ENCODE data around the gene AARS2.
"Not testable (repeated sequence)": the region's sequence is repeated elsewhere in the genome, so short reads cannot be mapped to it uniquely, and the experiment has no call there.

Gene AARS2

GRCh38 chr6:44315951-44316350 lies 2.8 kb upstream of the AARS2 start:
- 73% methylated on average over 3 of the region's 5 CpGs for WGBS
- Histone ChIP-seq H3K79me1 (replicated peaks; ENCODE audit: low read length, poor library complexity, severe bottlenecking) (peaks cover 11% of the 10 kb centered on the region), H3K9me3 (ENCODE audit: control insufficient read depth, low read length) (peaks cover 6% of the 10 kb centered on the region), H2BK15ac (ENCODE audit: low read depth, poor library complexity, severe bottlenecking) (no peak overlapping the region), H3K4ac (ENCODE audit: low read depth in 1 of 2, low read length in 2 of 2) (no peak overlapping the region), H2BK12ac (ENCODE audit: low read length in 2 of 2) (no peak overlapping the region), H2BK120ac (ENCODE audit: low read depth, low read length) (no peak overlapping the region), H3K27me3 (ENCODE audit: control insufficient read depth in 1 of 2, insufficient read depth in 1 of 2, low read length in 2 of 2) (peaks cover 29 to 50% of the 10 kb centered on the region in 2 experiments), H4K8ac (ENCODE audit: low read length) (no peak overlapping the region), H4K91ac (ENCODE audit: low read length) (no peak overlapping the region), H3K4me3 (ENCODE audit: insufficient read depth in 1 of 2, low read depth in 1 of 2, low read length in 2 of 2) (no peak overlapping the region), H3K36me3 (ENCODE audit: control insufficient read depth in 1 of 2, insufficient read depth in 2 of 2, low read depth in 1 of 2, low read length in 2 of 2) (peaks cover 6 to 11% of the 10 kb centered on the region in 2 experiments), H3K9ac (ENCODE audit: low read length) (no peak overlapping the region), H3K27ac (ENCODE audit: low read length, poor library complexity, severe bottlenecking) (no peak overlapping the region), H3K4me2 (ENCODE audit: low read length, poor library complexity, severe bottlenecking) (no peak overlapping the region), H2BK5ac (ENCODE audit: low read depth, low read length, poor library complexity, severe bottlenecking) (no peak overlapping the region), H3K4me1 (ENCODE audit: control insufficient read depth, insufficient read depth, low read depth, low read length) (peaks cover 4% of the 10 kb centered on the region), H3K18ac (ENCODE audit: low read depth in 1 of 2, low read length in 2 of 2) (no peak overlapping the region), H3K23ac (ENCODE audit: low read length in 2 of 2) (no peak overlapping the region), H3K14ac (ENCODE audit: low read length in 2 of 2) (no peak overlapping the region), H2AFZ (ENCODE audit: low read depth, low read length) (no peak overlapping the region), H2AK5ac (ENCODE audit: low read length, severe bottlenecking) (no peak overlapping the region)
- no peak for DNase-seq

GRCh38 chr6:44315516-44315915 lies 2.4 kb upstream of the AARS2 start:
- Histone ChIP-seq H3K4me1 (ENCODE audit: control insufficient read depth, insufficient read depth, low read depth, low read length) (peaks cover 4% of the 10 kb centered on the region), H2BK12ac (ENCODE audit: low read length in 2 of 2) (no peak overlapping the region), H3K79me1 (replicated peaks; ENCODE audit: low read length, poor library complexity, severe bottlenecking) (peaks cover 14% of the 10 kb centered on the region), H3K27me3 (ENCODE audit: control insufficient read depth in 1 of 2, insufficient read depth in 1 of 2, low read length in 2 of 2) (peaks cover 28 to 45% of the 10 kb centered on the region in 2 experiments), H2BK120ac (ENCODE audit: low read depth, low read length) (no peak overlapping the region), H3K14ac (ENCODE audit: low read length in 2 of 2) (no peak overlapping the region), H3K4me2 (ENCODE audit: low read length, poor library complexity, severe bottlenecking) (no peak overlapping the region), H3K36me3 (ENCODE audit: control insufficient read depth in 1 of 2, insufficient read depth in 2 of 2, low read depth in 1 of 2, low read length in 2 of 2) (peaks cover 8 to 15% of the 10 kb centered on the region in 2 experiments), H2AFZ (ENCODE audit: low read depth, low read length) (no peak overlapping the region), H4K91ac (ENCODE audit: low read length) (no peak overlapping the region), H4K8ac (ENCODE audit: low read length) (no peak overlapping the region), H3K9me3 (ENCODE audit: control insufficient read depth, low read length) (peaks cover 5% of the 10 kb centered on the region), H2BK5ac (ENCODE audit: low read depth, low read length, poor library complexity, severe bottlenecking) (no peak overlapping the region), H3K4ac (ENCODE audit: low read depth in 1 of 2, low read length in 2 of 2) (no peak overlapping the region), H3K18ac (ENCODE audit: low read depth in 1 of 2, low read length in 2 of 2) (no peak overlapping the region), H3K9ac (ENCODE audit: low read length) (no peak overlapping the region), H2BK15ac (ENCODE audit: low read depth, poor library complexity, severe bottlenecking) (no peak overlapping the region), H2AK5ac (ENCODE audit: low read length, severe bottlenecking) (no peak overlapping the region), H3K4me3 (ENCODE audit: insufficient read depth in 1 of 2, low read depth in 1 of 2, low read length in 2 of 2) (no peak overlapping the region), H3K27ac (ENCODE audit: low read length, poor library complexity, severe bottlenecking) (no peak overlapping the region), H3K23ac (ENCODE audit: low read length in 2 of 2) (no peak overlapping the region)
- DNase-seq: no peak
- WGBS: 87% methylated on average over 3 of the region's 3 CpGs

GRCh38 chr6:44314657-44315056 lies 1.5 kb upstream of the AARS2 start:
- H3K36me3 ChIP-seq (ENCODE audit: control insufficient read depth in 1 of 2, insufficient read depth in 2 of 2, low read depth in 1 of 2, low read length in 2 of 2): peaks cover 14 to 24% of the 10 kb centered on the region in 2 experiments
- H3K4me1 ChIP-seq (ENCODE audit: control insufficient read depth, insufficient read depth, low read depth, low read length); H3K9me3 ChIP-seq (ENCODE audit: control insufficient read depth, low read length); H2AK5ac ChIP-seq (ENCODE audit: low read length, severe bottlenecking); H4K91ac ChIP-seq (ENCODE audit: low read length); H4K8ac ChIP-seq (ENCODE audit: low read length); H2BK12ac ChIP-seq (ENCODE audit: low read length in 2 of 2); H3K9ac ChIP-seq (ENCODE audit: low read length); DNase-seq; H3K14ac ChIP-seq (ENCODE audit: low read length in 2 of 2); H2BK15ac ChIP-seq (ENCODE audit: low read depth, poor library complexity, severe bottlenecking); H3K4me2 ChIP-seq (ENCODE audit: low read length, poor library complexity, severe bottlenecking); H3K27ac ChIP-seq (ENCODE audit: low read length, poor library complexity, severe bottlenecking); H3K18ac ChIP-seq (ENCODE audit: low read depth in 1 of 2, low read length in 2 of 2); H2AFZ ChIP-seq (ENCODE audit: low read depth, low read length); H3K23ac ChIP-seq (ENCODE audit: low read length in 2 of 2); H3K4ac ChIP-seq (ENCODE audit: low read depth in 1 of 2, low read length in 2 of 2); H2BK120ac ChIP-seq (ENCODE audit: low read depth, low read length); H3K4me3 ChIP-seq (ENCODE audit: insufficient read depth in 1 of 2, low read depth in 1 of 2, low read length in 2 of 2); H2BK5ac ChIP-seq (ENCODE audit: low read depth, low read length, poor library complexity, severe bottlenecking): not testable (repeated sequence)
- H3K27me3 ChIP-seq (ENCODE audit: control insufficient read depth in 1 of 2, insufficient read depth in 1 of 2, low read length in 2 of 2): peaks cover 23 to 37% of the 10 kb centered on the region in 2 experiments
- 91% methylated on average over 8 of the region's 8 CpGs for WGBS
- H3K79me1 ChIP-seq (replicated peaks; ENCODE audit: low read length, poor library complexity, severe bottlenecking): peaks cover 14% of the 10 kb centered on the region

- H2BK12ac ChIP-seq (ENCODE audit: low read length in 2 of 2): no peak overlapping the region
- peak overlapping the region; percentile 96 for H3K9ac ChIP-seq (ENCODE audit: low read length)
- H3K4me3 ChIP-seq (ENCODE audit: insufficient read depth in 1 of 2, low read depth in 1 of 2, low read length in 2 of 2): peak overlapping the region in 1 of 2 experiments; percentile 94
- no peak overlapping the region for H2BK15ac ChIP-seq (ENCODE audit: low read depth, poor library complexity, severe bottlenecking)
- H3K4me2 ChIP-seq (ENCODE audit: low read length, poor library complexity, severe bottlenecking): no peak overlapping the region
- no peak overlapping the region for H3K27ac ChIP-seq (ENCODE audit: low read length, poor library complexity, severe bottlenecking)
- peaks cover 7% of the 10 kb centered on the region for H3K4me1 ChIP-seq (ENCODE audit: control insufficient read depth, insufficient read depth, low read depth, low read length)
- no peaks in the 10 kb centered on the region for H3K9me3 ChIP-seq (ENCODE audit: control insufficient read depth, low read length)
- H3K27me3 ChIP-seq (ENCODE audit: control insufficient read depth in 1 of 2, insufficient read depth in 1 of 2, low read length in 2 of 2): peaks cover 11 to 15% of the 10 kb centered on the region in 2 experiments
- H2AFZ ChIP-seq (ENCODE audit: low read depth, low read length): no peak overlapping the region
- H4K91ac ChIP-seq (ENCODE audit: low read length): no peak overlapping the region
- H4K8ac ChIP-seq (ENCODE audit: low read length): no peak overlapping the region
- no peak overlapping the region for H2AK5ac ChIP-seq (ENCODE audit: low read length, severe bottlenecking)
- no peak overlapping the region for H3K18ac ChIP-seq (ENCODE audit: low read depth in 1 of 2, low read length in 2 of 2)
- H3K14ac ChIP-seq (ENCODE audit: low read length in 2 of 2): no peak overlapping the region
- no peak overlapping the region for H2BK120ac ChIP-seq (ENCODE audit: low read depth, low read length)
- no peak overlapping the region for H2BK5ac ChIP-seq (ENCODE audit: low read depth, low read length, poor library complexity, severe bottlenecking)
- no peak for DNase-seq
- H3K36me3 ChIP-seq (ENCODE audit: control insufficient read depth in 1 of 2, insufficient read depth in 2 of 2, low read depth in 1 of 2, low read length in 2 of 2): peaks cover 35 to 44% of the 10 kb centered on the region in 2 experiments
- H3K23ac ChIP-seq (ENCODE audit: low read length in 2 of 2): no peak overlapping the region
- 94% methylated on average over 3 of the region's 3 CpGs for WGBS
- H3K4ac ChIP-seq (ENCODE audit: low read depth in 1 of 2, low read length in 2 of 2): no peak overlapping the region
- H3K79me1 ChIP-seq (replicated peaks; ENCODE audit: low read length, poor library complexity, severe bottlenecking): peaks cover 17% of the 10 kb centered on the region
These were observed 1.4 kb downstream of the AARS2 start for GRCh38 chr6:44311767-44312166.

Measured in mesenchymal stem cell (in vitro differentiated cells and primary cell).